Raji (cell line): Measurements from ENCODE around the gene PARD3B.

Source experiments
- POLR2A ChIP-seq: IDR thresholded peaks from 2 replicates; pipeline ENCODE4 v1.6.1; 2011; ENCODE audit warnings: low read depth, low read length, control low read depth; ENCODE audit not compliant: insufficient read depth

PARD3B gene

DNA sequence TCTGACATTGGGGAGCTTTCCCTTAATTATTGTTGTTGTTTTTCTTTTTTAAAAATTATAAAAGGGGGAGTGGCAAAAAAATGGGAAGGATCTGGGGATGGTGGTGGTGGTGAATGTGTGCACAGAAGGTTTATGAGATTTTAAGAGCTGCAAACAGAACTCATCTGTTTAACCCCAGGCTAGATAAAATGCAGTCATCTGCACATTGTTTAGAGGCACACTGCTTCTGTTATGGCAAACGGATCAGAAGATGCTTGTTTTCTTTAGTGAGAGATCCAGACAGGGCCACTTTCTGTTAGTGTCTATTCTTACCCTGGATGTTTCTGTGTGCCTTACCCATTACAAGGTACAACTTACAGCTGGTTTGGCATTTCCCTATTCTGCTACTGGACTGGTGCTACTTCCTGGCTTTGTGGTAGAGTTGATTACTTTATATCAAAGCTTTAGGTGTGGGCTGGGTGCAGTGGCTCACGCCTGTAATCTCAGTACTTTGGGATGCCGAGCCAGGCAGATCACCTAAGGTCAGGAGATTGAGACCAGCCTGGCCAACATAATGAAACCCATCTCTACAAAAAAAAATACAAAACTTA is 1068.8 kb downstream of the PARD3B start:
- no peak for TF ChIP-seq POLR2A

DNA sequence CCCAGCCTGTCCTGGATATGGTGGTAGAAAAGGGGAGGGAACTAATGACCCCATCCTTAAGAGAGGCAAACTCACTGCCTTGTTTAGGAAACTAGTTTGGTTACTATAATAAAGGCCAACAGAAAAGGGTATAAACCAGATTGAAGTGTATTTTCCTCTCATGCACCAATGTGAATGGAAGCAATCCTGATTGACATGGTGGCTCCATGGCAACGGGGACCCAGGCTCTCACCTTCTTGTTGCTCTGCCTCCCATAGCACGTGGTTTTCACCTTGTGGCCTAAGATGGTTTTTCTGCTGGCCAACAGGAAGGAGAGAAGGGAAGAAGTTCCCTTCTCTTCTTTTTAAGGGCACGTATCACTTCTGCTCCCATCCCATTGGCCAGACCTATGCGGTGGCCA is 1069.7 kb downstream of the PARD3B start:
- TF ChIP-seq POLR2A, result no peak

DNA sequence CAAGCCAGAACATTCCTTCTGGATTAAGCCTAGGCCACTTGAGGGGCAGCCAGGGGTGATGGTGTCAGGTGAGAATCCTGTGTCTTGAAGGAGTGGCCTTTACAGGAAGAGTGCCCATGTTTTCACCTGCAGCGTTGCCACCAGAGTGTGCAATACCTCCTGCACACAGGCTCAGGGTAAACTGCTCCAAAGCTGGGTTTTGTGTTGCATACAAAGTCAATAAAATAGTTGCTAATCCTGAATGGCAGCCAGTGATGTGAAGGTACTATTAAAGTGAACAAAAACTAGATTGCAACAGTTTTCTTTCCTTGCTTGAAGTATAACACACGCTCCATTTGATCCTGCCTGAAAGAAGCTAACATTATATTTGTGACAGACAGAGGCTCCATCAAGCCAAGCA is 1072.6 kb downstream of the PARD3B start:
- TF ChIP-seq POLR2A, result no peak

- TF ChIP-seq POLR2A, result no peak
Measured at GRCh38 chr2:205619600-205619999, 1074.3 kb downstream of the PARD3B start.

GRCh38 chr2:205627085-205627484 is 1081.8 kb downstream of the PARD3B start:
- TF ChIP-seq POLR2A, result no peak

DNA sequence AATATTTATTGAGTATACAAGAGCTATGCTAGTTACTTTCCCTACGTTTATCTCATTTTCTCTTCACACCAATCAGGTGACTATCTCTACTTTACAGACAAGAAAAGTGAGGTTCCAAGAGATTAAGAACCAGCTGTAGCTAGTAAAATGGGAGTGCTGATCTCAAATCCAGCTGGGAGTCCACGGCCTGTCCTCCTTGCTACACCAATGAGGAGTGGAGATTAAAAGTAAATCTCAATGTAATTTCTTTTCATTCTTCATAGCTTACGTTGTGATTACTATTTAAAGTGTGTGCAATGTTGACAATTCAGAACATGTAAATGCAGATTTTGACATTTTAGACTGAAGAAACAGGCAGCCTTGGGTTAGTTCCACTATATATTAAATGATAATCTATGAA is 1083.1 kb downstream of the PARD3B start:
- TF ChIP-seq POLR2A, result no peak

- TF ChIP-seq POLR2A, result no peak
Measured at GRCh38 chr2:205629091-205629776, 1084.0 kb downstream of the PARD3B start.

- TF ChIP-seq POLR2A, result no peak
Measured at GRCh38 chr2:205633994-205634393, 1088.7 kb downstream of the PARD3B start.

DNA sequence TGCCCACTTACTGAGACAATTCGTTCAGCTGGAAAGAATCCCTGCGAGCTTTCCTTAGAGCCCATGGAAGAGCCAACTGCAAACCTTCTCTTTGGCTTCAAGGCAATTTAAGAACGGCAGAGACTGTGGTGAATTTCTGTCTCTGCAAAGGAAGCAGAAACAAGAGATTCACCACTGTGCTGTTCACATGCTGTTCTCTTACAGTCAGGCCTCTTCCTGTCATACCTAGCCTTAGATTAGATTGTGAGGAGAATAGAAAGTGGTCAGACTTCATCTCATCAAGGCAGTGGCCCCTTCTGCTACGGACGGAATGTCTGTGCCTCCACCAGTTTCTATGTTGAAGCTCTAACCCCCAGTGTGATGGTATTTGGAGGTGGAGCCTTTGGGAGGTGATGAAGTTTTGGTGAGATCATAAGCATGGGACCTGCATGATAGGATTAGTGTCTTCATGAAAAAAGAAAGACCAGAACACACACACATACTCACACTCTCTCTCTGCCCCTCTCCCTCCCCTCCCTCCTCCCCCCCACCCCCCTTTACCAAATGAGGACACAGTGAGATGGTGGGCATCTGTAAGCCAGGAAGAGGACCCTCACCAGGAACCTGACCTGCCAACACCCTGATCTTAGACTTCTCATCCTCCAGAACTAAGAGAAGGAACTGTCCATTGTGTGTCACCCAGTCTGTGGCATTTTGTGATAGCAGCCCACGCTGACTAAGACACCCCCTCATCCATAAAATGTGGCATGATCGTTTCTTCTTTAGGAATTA is 1091.5 kb downstream of the PARD3B start:
- TF ChIP-seq POLR2A, result no peak

DNA sequence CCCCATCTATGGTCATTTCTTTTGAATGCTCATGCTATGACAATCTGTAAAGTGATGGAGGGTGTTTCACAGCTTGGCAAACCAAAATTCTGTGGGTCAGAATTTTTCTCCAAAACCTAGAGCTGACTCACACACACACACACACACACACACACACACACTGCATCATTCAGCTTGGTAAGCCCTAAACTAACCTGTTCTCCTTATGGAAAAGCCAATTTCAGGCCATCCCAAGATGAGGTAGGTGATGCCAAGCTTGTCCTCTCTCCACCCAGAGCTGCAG is 1092.0 kb downstream of the PARD3B start:
- TF ChIP-seq POLR2A, result no peak

- TF ChIP-seq POLR2A, result no peak
Measured at GRCh38 chr2:205637779-205638503, 1092.7 kb downstream of the PARD3B start.

- no peak for TF ChIP-seq POLR2A
Measured at GRCh38 chr2:205640716-205641115, 1095.4 kb downstream of the PARD3B start.

- TF ChIP-seq POLR2A, result no peak
Measured at GRCh38 chr2:205642599-205643356, 1097.5 kb downstream of the PARD3B start.

- no peak for TF ChIP-seq POLR2A
Measured at GRCh38 chr2:205643391-205643885, 1098.2 kb downstream of the PARD3B start.

DNA sequence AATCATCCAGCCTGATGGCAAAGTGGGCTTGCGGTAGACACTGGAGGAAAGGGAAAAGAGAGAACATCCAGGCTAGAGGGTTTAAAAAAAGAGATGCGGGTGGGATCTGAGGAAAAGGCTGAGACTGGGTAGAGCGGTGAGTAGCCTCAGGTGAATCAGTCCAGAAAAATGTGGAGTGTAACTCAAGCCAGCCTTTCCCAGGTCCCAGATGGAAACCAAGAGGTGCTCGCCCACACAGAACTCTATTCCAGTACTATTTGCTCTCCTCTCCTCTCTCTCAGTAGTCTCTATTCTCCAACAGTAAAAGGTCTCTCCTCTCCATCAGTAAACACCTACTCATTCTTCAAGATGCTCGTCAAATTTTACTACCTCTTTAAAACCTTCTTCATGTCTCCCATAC is 1098.7 kb downstream of the PARD3B start:
- TF ChIP-seq POLR2A, result no peak
